HG02840 (cell line): ENCODE results near the gene DDX42.
"Not testable (repeated sequence)": the region's sequence is repeated elsewhere in the genome, so short reads cannot be mapped to it uniquely, and the experiment has no call there.

Experiments used
- ATAC-seq: cut with Tn5 transposase; IDR thresholded peaks from one replicate; pipeline ENCODE4 v1.9.1; 2021; ENCODE audit warnings: mild to moderate bottlenecking, moderate library complexity, moderate number of reproducible peaks; ENCODE audit not compliant: unreplicated experiment, low FRiP score

The DDX42 gene

DNA sequence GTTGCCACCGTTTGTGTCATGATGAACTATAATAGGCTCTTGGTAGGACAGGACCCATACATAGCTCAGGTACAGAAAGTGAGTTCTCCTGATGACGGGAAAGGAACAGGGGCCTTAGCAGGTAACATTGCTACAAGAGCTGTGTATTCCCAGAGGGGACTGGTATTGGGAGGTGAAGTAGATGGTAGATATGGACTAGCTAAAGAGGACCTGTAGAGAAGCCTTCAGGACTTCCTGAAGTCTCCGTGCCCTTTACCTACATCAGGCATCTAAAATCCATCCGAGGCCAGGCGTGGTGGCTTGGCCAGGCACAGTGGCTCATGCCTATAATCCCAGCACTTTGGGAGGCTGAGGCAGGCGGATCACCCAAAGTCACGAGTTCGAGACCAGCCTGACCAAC lies 81.2 kb downstream of the DDX42 start:
- ATAC-seq = no peak

- ATAC-seq = not testable (repeated sequence)
Observed at GRCh38 chr17:63856425-63856824, 82.5 kb downstream of the DDX42 start.

GRCh38 chr17:63859257-63859656 lies 85.3 kb downstream of the DDX42 start:
- ATAC-seq = no peak

DNA sequence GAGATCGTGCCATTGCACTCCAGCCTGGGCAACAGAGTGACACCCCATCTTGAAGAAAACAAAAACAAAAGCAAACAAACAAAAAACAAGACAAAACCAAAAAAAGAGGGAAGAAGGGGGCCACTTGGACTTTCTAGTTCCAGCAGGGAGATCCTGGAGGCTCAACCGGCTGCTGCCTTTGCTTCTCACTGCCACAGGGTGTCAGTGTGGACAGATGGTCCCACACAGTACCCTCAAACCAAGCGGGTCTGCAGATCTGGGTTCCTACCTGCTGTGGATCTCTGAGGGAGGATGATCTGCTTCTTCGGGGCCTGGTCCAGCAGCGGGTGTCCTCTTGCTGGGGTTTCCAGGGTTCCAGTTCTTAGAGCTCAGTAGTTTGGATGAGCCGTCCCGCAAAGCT lies 92.7 kb downstream of the DDX42 start:
- not testable (repeated sequence) for ATAC-seq
